ENCODE measurements around the gene ZNG1F.
"Not testable (repeated sequence)": the region's sequence is repeated elsewhere in the genome, so short reads cannot be mapped to it uniquely, and the experiment has no call there.

Gene ZNG1F

DNA sequence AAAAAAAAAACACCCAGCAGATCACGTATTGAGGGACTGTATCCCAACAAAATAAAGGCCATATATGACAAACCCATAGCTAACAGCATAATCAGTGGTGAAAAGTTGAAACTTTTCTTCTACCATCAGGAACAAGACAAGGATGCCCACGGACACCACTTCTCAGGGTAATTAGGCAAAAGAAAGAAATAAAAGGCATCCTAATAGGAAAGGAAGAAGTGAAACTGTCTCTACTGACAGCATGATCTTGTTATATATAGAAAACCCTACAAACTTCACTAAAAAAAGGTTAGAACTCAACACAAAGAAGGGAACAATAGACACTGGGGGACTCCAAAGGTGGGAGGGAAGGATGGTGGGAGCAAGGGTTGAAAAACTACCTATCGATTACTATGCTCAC, 102.9 kb downstream of the ZNG1F start:
- not testable (repeated sequence) for DNase-seq (ENCODE audit: low spot score)

GRCh38 chr9:41082358-41082757, 106.8 kb downstream of the ZNG1F start:
- DNase-seq (ENCODE audit: low spot score): not testable (repeated sequence)

Measured in hepatic stellate cell (primary cell).